Hair follicular keratinocyte (primary cell): ENCODE results near the gene LRRC25. TPM values are rescaled to one million over a fixed set of nuclear protein-coding genes. Genes with fewer than 3 reads are reported as not detected.

Experiments used
- total RNA-seq: library from RNA; depleted of rRNA; stranded (reverse); fragments of >200 nt; gene quantifications from 2 replicates; pipeline ENCODE4 v1.2.3, GENCODE V29; 2015

The LRRC25 gene
- total RNA-seq: not detected in 2 replicates

DNA sequence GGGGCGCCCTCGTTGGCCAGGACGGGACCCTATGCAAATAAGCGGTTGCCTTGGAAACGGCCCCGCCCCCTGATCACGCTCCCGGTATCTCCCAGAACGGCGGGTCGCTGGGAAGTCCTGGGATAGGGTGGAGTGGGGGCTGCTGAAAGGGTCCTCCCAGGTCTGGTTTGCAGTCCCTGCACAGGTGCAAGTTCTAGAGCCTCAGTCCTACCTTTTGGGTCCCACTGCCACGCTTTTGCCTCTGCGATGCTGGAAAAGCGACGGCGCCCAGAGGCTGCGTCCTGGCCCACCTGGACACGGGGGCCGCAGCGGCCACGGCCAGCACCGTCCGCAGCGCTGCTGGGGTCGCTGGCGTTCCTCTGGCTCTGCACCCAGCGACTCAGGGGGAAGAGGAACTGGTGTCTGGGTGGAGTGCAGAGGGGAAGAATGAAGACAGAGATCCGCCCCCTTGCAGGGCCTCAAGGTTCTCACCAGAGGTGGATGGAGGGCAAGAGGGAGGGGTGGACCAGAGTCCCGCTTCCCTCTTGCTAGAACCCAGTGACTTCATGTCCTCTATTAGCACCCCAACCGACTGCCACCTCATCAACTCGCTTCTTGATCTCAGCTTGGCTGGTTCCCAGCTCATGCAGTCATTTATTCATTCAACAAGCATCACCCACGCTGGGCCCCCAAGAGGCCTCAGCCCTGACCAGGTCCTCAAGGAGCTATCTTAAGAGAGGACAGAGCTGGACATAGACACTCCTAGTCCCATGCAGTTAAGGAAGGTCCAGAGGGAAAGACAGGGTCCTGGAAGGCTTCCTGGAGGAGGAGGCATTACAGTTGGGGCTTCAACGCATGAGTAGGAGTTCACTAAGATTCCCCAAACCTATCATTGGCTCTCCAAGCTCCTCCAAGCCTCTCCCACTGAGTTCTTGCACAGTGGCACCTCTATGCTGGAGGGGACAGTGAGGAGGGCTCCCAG is at the start of gene LRRC25:
LRRC25 (minus strand) TSS at position 381 of the 961 bp plus-strand sequence. CDS start 659 bp downstream, outside the sequence.

DNA sequence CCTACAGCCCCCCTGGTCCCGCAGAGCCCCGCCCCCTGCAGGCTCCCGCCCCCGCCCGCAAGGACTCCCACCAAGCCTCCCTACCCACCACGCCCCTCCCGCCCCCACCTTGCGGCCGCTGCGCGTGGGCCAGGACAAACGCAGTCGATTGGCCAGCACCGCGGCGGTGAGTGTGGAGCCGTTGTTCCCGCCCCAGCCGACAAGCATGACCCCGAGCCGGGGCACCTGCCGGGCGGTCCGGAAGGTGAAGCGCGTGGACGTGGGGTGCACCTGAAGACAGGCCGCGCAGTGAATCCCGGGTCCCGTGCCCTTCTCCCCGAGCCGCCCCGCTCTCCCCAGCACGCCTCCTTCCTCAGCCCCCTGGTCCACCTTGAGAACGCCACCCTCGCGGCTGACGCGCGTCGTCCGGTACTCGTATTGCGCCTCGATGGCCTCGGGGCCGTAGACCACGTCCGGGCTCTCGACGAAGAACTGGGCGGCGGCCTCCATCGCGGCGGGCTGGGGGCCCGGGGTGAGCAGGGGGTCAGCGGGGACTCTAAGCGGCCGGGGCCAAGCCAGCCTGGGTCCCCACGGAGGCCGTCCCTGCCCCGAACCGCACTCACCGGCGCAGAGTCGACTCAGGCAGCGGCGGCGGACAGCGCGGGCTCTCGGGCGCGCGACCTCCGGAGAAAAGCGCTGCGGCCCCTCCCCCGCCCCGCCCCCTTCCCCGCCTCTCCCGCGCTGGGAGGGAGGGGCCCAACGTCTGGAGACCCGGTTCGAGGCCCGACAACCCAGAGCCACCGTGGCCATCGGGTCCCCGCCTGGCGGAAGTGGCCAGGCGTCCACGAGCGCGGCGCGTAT is 40.3 kb upstream of the LRRC25 start, which contains the start of gene ISYNA1:
ISYNA1 (minus strand) TSS at position 643 of the 840 bp plus-strand sequence; CDS start at position 489, 154 bp downstream.

DNA sequence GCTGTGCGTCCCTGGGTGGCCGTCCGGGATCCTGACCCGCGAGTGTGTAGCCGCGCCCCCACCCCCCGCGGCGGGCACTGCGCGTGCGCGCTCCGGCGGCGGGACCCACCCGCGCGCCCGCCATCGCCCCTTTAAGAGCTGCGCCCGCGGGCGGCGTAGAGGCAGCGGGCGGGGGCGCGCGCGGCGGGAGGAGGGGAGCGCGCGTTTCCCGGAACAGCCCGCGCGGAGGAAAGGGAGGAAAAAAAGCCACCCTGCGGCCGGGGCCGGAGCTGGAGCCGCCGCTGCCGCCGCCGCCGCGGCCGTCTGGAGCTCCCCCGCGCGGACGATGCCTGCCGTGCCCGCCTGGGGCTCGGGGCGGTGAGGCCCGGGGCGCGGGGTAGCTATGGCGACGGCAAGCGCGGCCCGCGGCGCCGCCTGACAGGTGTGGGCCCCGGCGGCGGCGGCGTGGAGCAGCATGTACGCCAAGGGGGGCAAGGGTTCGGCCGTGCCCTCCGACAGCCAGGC is 21.8 kb upstream of the LRRC25 start, which contains the start of gene SSBP4:
SSBP4 (plus strand) TSS at position 204 of the 504 bp plus-strand sequence; CDS start at position 455, 251 bp downstream.

DNA sequence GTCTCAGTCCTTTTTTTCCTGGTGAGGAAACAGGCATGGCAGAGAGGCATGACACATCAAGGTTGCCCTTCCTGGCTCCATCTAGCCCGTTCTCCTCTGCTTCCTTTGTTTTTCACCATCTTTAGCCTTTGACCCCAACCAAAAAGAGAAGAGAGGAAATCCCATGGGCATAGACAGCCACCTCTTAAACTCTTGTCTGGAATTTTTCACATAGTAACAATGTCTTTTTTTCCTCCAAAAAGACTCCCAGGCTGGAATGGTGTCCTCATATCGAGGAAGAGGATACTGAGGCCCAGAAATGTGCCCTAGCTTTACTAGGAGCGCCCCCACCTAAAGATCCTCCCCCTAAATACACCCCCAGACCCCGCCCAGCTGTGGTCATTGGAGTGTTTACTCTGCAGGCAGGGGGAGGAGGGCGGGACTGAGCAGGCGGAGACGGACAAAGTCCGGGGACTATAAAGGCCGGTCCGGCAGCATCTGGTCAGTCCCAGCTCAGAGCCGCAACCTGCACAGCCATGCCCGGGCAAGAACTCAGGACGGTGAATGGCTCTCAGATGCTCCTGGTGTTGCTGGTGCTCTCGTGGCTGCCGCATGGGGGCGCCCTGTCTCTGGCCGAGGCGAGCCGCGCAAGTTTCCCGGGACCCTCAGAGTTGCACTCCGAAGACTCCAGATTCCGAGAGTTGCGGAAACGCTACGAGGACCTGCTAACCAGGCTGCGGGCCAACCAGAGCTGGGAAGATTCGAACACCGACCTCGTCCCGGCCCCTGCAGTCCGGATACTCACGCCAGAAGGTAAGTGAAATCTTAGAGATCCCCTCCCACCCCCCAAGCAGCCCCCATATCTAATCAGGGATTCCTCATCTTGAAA is 11.5 kb downstream of the LRRC25 start, which contains the start of gene GDF15:
GDF15 (plus strand) TSS at position 484 of the 868 bp plus-strand sequence; CDS start at position 516, 32 bp downstream.

Other genes with a start within 250 kb of the LRRC25 start
- 13.4 and 14.3 TPM in 2 replicates for gene PIK3R2, start 244.5 kb downstream of the LRRC25 start, total RNA-seq
- 22.6 and 27.0 TPM in 2 replicates for gene IFI30, start 223.8 kb downstream of the LRRC25 start, total RNA-seq
- gene MPV17L2, start 204.4 kb downstream of the LRRC25 start, total RNA-seq: 77.5 and 113 TPM in 2 replicates
- gene RAB3A, start 193.6 kb downstream of the LRRC25 start, total RNA-seq: 0.19 and 0.23 TPM in 2 replicates
- gene PDE4C, start 171.2 kb downstream of the LRRC25 start, total RNA-seq: not detected in 2 replicates
- under 0.01 TPM in 1 of 2 replicates, not detected in the other for gene IQCN, start 123.2 kb downstream of the LRRC25 start, total RNA-seq
- 108 and 149 TPM in 2 replicates for gene JUND, start 116.0 kb downstream of the LRRC25 start, total RNA-seq
- gene LSM4, start 74.5 kb downstream of the LRRC25 start, total RNA-seq: 465 and 615 TPM in 2 replicates
- 5.2 and 5.6 TPM in 2 replicates for gene PGPEP1, start 57.0 kb downstream of the LRRC25 start, total RNA-seq
- 2.2 and 30.3 TPM in 2 replicates for gene GDF15, start 11.5 kb downstream of the LRRC25 start, total RNA-seq
- 65.4 and 73.2 TPM in 2 replicates for gene SSBP4, start 21.8 kb upstream of the LRRC25 start, total RNA-seq
- gene ISYNA1, start 40.5 kb upstream of the LRRC25 start, total RNA-seq: 14.0 and 15.5 TPM in 2 replicates
- 16.2 and 20.6 TPM in 2 replicates for gene ELL, start 124.4 kb upstream of the LRRC25 start, total RNA-seq
- gene FKBP8, start 146.0 kb upstream of the LRRC25 start, total RNA-seq: 300 and 360 TPM in 2 replicates
- gene KXD1, start 160.2 kb upstream of the LRRC25 start, total RNA-seq: 176 and 181 TPM in 2 replicates
- 814 and 912 TPM in 2 replicates for gene UBA52, start 174.2 kb upstream of the LRRC25 start, total RNA-seq
- 147 and 161 TPM in 2 replicates for gene REX1BD, start 191.2 kb upstream of the LRRC25 start, total RNA-seq
- gene CRLF1, start 209.2 kb upstream of the LRRC25 start, total RNA-seq: 0.31 and 1.1 TPM in 2 replicates
- gene TMEM59L, start 215.2 kb upstream of the LRRC25 start, total RNA-seq: not detected in 2 replicates
- 2.7 and 5.9 TPM in 2 replicates for gene KLHL26, start 239.4 kb upstream of the LRRC25 start, total RNA-seq